Testis (tissue), 2 donors: Measurements from ENCODE around the gene RILPL2.

Experiments
- CTCF ChIP-seq, 3 experiments: fragments of 450-650 bp in 2 of 3; fragments of 200-600 bp in 1 of 3; sonication (generic) in 1 of 3; IDR thresholded peaks; one replicate each; pipeline ENCODE4 v1.5.1; 2016 to 2019; ENCODE audit warnings: antibody characterized with exemption in 3 of 3, mild to moderate bottlenecking in 2 of 3, moderate library complexity in 1 of 3
- POLR2A ChIP-seq: fragments of 450-650 bp; IDR thresholded peaks from one replicate; pipeline ENCODE4 v1.6.1; 2017; ENCODE audit warnings: antibody characterized with exemption, mild to moderate bottlenecking, moderate library complexity

GRCh38 chr12:123367511-123367910, 69.0 kb downstream of the RILPL2 start:
- TF ChIP-seq CTCF (IDR thresholded peaks at IDR 0.05) (no peak), POLR2A (no peak)
